Cardiac muscle cell (in vitro differentiated cells and primary cell): ENCODE measurements around the gene P4HA2. TPM values are rescaled to one million over a fixed set of nuclear protein-coding genes. Genes with fewer than 3 reads are reported as not detected.

Experiments used
- DNase-seq, 2 donors: peaks; one replicate each; pipeline versions ENCODE4 v3.0.0 to v3.0.0-alpha.2; 2010 to 2017; ENCODE audit warnings: low read depth in 1 of 2, low spot score in 1 of 2
- H3K27ac ChIP-seq: fragments of 200-600 bp; sonication (generic); 2 replicates; pipeline ENCODE4 v1.5.1; 2016
- H3K27me3 ChIP-seq: fragments of 200-600 bp; sonication (generic); 2 replicates; pipeline ENCODE4 v1.6.0; 2016; ENCODE audit warnings: control low read depth
- H3K36me3 ChIP-seq: fragments of 200-600 bp; sonication (generic); 2 replicates; pipeline ENCODE4 v1.5.1; 2016; ENCODE audit warnings: control low read depth
- H3K4me1 ChIP-seq: fragments of 200-600 bp; sonication (generic); 2 replicates; pipeline ENCODE4 v1.8.1; 2017; ENCODE audit warnings: low read depth, mild to moderate bottlenecking, mixed run types
- H3K4me3 ChIP-seq: fragments of 200-600 bp; sonication (generic); 2 replicates; pipeline ENCODE4 v1.5.1; 2016; ENCODE audit warnings: mild to moderate bottlenecking
- H3K9me3 ChIP-seq: fragments of 200-600 bp; sonication (generic); 2 replicates; pipeline ENCODE4 v1.5.1; 2017; ENCODE audit warnings: low read depth, mild to moderate bottlenecking, control low read depth
- CTCF ChIP-seq: IDR thresholded peaks from 2 replicates; pipeline ENCODE4 v1.5.1; 2012; ENCODE audit warnings: low read depth, mild to moderate bottlenecking, low read length
- polyA plus RNA-seq: library from polyadenylated mRNA; unstranded; fragments of >200 nt; fragmentation: Nextera tagmentation; extraction: Ambion mirVana; gene quantifications from 2 replicates; pipeline ENCODE4 v1.2.1, GENCODE V29; 2016
- total RNA-seq: library from RNA; depleted of rRNA; stranded (reverse); fragments of >200 nt; gene quantifications from 2 replicates; pipeline ENCODE4 v1.2.3, GENCODE V29; 2016

Gene P4HA2
- total and polyA plus RNA-seq, 2 experiments from 2014 or later: 41.0 to 65.5 TPM

DNA sequence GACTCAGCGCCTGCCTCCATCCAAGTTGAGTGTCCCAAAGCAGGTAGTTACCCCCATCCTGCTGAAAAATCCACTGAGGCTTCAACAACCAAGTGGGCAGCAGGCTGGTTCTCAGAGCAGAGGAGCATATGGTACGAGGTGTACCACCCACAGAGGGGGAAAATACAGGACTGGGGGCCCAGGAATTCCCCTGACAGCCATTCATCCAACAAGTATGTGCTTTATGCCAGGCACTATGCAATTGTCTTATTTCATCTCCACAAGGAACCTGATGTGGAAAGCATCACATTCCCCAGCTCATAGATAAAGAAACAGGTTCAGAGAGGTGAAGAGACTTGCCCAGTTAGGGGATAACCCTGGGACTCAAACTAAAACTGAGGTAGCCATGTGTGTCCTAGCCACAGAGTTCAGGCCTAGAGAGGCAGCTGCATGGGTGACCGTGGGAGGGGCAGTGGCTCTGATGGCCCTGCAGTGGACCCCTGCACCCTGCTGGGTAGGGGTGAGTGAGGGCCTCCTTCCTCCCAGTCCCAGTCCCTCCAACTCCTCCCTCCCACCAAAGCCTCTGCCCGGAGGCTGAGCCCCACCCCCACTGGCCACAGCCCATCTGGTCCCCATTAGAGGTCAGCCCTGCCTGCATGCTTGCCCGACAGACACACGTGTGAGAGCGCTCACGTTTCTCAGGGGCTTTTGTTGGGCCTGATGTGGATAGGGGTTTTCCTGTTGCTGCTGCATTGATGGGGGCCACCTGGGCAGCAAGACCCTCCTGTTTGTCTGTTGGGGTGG is 41.3 kb upstream of the P4HA2 start:
- Histone ChIP-seq H3K4me3 (no peak overlapping the region), H3K9me3 (no peaks in the 10 kb centered on the region), H3K4me1 (no peaks in the 10 kb centered on the region), H3K27me3 (no peaks in the 10 kb centered on the region), H3K36me3 (no peaks in the 10 kb centered on the region), H3K27ac (no peak overlapping the region)
- TF ChIP-seq CTCF: no peak
- no peak for DNase-seq

DNA sequence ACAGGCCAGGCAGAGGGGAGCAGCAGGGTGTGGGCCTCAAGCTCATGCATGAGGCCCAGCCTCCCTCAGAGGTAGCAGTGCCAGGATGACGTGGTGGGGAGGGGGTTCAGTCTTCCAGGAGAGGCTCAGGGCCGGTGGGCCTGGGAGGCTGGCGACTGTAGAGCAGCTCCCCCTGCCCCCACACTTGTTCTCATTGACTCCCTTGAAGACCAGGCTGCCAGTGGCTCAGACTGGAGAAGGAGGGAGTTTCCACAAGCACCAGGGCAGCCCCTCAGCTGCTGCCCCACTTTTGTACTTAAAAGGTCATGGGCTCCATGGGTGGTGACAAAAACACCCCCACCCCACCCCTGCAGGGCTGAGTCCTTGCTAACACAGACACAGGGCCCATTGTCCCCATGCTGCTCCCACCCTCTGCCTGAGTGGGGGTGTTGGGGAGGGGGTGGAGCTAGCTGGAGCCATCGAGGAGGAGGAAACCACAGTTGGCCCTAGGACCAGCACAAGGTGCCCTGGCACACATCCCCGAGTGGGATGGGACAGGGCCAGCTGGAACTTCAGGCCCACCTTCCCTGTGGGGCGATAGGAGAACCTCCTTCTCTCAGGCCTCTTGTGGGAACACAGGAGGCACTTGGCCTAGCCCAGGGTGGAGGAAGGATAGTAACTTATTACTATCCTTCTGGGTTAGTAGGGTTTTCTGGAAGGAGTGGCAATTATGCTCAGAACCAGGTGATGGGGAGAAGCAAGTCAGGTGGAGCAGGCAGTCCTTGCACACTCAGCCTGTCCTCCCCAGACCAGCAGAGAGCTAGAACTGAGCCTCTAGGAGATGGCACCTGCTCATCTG is 40.5 kb upstream of the P4HA2 start:
- H3K9me3 ChIP-seq: no peaks in the 10 kb centered on the region
- no peaks in the 10 kb centered on the region for H3K4me1 ChIP-seq
- DNase-seq: no peak
- TF ChIP-seq CTCF: no peak
- H3K4me3 ChIP-seq: no peak overlapping the region
- H3K27ac ChIP-seq: no peak overlapping the region
- H3K27me3 ChIP-seq: no peaks in the 10 kb centered on the region
- no peaks in the 10 kb centered on the region for H3K36me3 ChIP-seq

DNA sequence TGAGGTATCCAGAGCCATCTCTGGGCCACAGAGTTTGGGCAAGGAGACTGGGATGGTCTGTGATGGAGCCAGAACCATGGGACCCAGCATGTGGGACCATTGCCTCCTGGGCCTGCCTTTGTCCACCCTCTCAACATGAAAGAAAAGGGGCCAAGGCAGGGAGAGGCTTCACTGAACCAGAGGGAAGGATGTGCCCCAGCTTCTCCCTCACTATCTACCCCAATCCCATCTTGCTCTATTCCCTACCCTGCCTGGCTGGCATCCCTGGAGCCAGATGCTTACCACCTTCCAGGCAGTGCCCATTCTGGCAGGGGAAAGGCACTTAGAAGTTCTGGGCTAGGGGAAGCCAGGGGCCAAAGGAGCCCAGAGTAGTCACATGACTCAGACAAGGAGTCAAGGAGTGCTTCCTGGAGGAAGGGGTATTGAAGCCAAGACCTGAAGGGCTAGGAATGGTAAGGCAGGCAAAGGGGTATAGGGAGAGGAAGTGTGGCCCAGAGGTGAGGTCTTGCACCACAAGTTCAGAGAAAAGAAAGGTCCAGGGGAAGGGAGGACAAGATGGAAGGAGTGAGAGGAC is 39.6 kb upstream of the P4HA2 start:
- Histone ChIP-seq H3K4me3 (no peak overlapping the region), H3K27me3 (no peaks in the 10 kb centered on the region), H3K36me3 (no peaks in the 10 kb centered on the region), H3K9me3 (no peaks in the 10 kb centered on the region), H3K4me1 (no peaks in the 10 kb centered on the region), H3K27ac (no peak overlapping the region)
- no peak for TF ChIP-seq CTCF
- no peak for DNase-seq

- no peaks in the 10 kb centered on the region for H3K27me3 ChIP-seq
- no peak overlapping the region for H3K4me3 ChIP-seq
- H3K36me3 ChIP-seq: no peaks in the 10 kb centered on the region
- H3K9me3 ChIP-seq: no peaks in the 10 kb centered on the region
- H3K4me1 ChIP-seq: no peaks in the 10 kb centered on the region
- H3K27ac ChIP-seq: no peak overlapping the region
- TF ChIP-seq CTCF: no peak
- DNase-seq: no peak
These were observed 39.1 kb upstream of the P4HA2 start for GRCh38 chr5:132266836-132267160.

- no peak overlapping the region for H3K4me3 ChIP-seq
- TF ChIP-seq CTCF: no peak
- DNase-seq: no peak
- no peak overlapping the region for H3K27ac ChIP-seq
- no peaks in the 10 kb centered on the region for H3K9me3 ChIP-seq
- no peaks in the 10 kb centered on the region for H3K27me3 ChIP-seq
- H3K36me3 ChIP-seq: no peaks in the 10 kb centered on the region
- no peaks in the 10 kb centered on the region for H3K4me1 ChIP-seq
These were observed 38.6 kb upstream of the P4HA2 start for GRCh38 chr5:132266031-132266835.
